ENCODE measurements around the gene GLCE.

DNA sequence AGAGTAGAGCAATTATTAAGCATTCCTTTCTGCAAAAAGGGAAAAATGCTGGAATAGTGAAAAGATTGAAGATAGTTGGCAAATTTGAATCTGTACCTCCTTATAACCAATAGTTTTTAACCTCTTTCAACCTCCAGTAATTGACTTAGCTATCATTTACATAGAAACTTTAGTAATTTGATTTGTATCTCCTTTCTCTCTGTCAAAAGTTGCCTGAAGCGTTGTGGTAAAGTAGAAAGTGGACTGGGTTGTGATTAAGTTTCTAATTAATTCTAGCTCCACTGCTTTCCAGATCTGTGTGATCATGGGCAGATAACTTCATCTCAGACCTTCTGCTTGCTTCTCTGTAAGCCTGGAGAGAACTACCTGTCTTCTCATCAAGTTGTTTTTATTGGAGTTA lies 24.8 kb downstream of the GLCE start:
- TF ChIP-seq, protein P1, sequence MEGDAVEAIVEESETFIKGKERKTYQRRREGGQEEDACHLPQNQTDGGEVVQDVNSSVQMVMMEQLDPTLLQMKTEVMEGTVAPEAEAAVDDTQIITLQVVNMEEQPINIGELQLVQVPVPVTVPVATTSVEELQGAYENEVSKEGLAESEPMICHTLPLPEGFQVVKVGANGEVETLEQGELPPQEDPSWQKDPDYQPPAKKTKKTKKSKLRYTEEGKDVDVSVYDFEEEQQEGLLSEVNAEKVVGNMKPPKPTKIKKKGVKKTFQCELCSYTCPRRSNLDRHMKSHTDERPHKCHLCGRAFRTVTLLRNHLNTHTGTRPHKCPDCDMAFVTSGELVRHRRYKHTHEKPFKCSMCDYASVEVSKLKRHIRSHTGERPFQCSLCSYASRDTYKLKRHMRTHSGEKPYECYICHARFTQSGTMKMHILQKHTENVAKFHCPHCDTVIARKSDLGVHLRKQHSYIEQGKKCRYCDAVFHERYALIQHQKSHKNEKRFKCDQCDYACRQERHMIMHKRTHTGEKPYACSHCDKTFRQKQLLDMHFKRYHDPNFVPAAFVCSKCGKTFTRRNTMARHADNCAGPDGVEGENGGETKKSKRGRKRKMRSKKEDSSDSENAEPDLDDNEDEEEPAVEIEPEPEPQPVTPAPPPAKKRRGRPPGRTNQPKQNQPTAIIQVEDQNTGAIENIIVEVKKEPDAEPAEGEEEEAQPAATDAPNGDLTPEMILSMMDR (IDR thresholded peaks at IDR 0.05): no peak
- TF ChIP-seq FOXP4 (CRISPR knock-in tag; IDR thresholded peaks at IDR 0.05) (no peak), SMAD3 (CRISPR knock-in tag; IDR thresholded peaks at IDR 0.05; ENCODE audit: borderline replicate concordance) (no peak), SP1 (CRISPR knock-in tag; conservative IDR thresholded peaks at IDR 0.05) (no peak), AFF4 (CRISPR knock-in tag; IDR thresholded peaks at IDR 0.05; ENCODE audit: borderline replicate concordance) (no peak)

Measured in WTC11 (cell line).